GM10266 (cell line): ENCODE data around the gene TGFB3.

Source experiments
- DNase-seq: peaks from one replicate; pipeline ENCODE4 v3.0.0; 2012; ENCODE audit errors: extremely low spot score
- TF ChIP-seq, protein P1 (sequence below): IDR thresholded peaks from 2 replicates; pipeline ENCODE4 v1.5.1; 2012; ENCODE audit warnings: mild to moderate bottlenecking, low read depth; ENCODE audit not compliant: control insufficient read depth, insufficient read depth; ENCODE audit errors: missing control alignments

Gene TGFB3

DNA sequence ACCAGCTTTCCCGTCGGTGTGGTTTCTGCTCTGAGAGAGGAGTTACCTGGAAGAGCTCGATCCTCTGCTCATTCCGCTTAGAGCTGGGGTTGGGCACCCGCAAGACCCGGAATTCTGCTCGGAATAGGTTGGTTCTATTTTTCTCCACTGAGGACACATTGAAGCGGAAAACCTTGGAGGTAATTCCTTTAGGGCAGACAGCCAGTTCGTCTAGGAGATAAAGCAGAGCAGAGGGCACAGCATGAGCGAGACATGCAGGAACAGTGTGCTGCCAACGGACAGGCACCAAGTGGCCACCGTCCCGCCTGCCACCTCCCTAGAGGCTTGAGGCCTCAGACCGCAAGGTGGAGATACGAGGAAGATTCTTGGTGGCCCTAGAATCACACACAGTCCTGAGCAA lies 10.3 kb downstream of the TGFB3 start:
- TF ChIP-seq, protein P1, sequence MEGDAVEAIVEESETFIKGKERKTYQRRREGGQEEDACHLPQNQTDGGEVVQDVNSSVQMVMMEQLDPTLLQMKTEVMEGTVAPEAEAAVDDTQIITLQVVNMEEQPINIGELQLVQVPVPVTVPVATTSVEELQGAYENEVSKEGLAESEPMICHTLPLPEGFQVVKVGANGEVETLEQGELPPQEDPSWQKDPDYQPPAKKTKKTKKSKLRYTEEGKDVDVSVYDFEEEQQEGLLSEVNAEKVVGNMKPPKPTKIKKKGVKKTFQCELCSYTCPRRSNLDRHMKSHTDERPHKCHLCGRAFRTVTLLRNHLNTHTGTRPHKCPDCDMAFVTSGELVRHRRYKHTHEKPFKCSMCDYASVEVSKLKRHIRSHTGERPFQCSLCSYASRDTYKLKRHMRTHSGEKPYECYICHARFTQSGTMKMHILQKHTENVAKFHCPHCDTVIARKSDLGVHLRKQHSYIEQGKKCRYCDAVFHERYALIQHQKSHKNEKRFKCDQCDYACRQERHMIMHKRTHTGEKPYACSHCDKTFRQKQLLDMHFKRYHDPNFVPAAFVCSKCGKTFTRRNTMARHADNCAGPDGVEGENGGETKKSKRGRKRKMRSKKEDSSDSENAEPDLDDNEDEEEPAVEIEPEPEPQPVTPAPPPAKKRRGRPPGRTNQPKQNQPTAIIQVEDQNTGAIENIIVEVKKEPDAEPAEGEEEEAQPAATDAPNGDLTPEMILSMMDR = no peak
- no peak for DNase-seq

DNA sequence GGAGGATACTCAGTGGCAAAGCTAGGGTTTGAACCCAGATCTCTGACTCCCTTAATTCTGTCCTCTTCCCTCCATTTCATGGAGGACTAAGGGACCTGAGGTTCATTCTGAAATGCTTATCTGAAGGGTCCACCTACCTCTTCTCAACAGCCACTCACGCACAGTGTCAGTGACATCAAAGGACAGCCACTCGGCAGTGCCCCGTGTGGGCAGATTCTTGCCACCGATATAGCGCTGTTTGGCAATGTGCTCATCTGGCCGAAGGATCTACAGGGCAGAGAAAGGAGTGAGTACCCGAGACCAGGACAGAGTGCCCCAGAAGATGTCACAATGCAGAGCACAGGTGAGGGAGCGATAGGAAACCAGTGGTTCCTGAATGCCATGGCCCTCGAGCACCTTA lies 10.8 kb downstream of the TGFB3 start:
- TF ChIP-seq, protein P1 = no peak
- no peak for DNase-seq

DNA sequence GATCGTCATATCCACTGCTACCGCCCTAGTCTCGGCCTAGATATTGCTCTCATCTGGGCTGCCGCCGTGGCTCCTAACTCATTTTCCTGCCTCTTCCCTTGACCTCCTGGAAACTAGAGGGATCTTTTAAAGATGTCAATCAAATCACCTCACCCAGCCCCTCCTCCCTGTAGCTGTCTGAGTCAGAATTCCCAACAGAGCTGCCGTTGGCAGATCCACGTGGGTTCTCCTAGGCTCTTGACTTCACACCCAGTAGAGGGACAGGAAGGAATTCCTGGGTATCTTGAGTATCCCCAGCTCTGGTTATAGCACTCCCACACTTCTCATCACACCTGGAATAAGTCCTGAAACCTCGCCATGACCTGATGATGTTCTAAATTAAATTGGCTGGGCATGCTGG lies 11.9 kb downstream of the TGFB3 start:
- TF ChIP-seq, protein P1 = no peak
- DNase-seq = no peak

DNA sequence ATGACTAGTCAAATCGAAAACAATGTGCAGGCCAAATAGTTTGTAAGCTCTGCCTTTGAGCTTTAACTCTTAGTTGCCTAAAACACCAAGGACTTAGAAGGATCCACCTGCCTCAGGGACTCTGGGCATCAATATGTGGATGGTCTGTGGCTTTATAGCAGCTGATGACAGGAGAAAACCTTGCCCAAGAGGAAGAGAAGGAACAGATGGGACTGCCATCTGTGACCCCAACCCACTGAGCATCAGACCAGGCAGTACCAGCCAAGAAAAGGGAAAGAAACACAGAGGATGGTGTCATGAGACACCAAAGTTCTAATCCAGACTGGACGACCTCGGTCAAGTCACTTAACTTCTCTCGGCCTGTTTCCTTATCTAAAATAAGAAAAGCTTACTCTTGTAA lies 12.7 kb downstream of the TGFB3 start:
- no peak for DNase-seq
- TF ChIP-seq, protein P1 = no peak

DNA sequence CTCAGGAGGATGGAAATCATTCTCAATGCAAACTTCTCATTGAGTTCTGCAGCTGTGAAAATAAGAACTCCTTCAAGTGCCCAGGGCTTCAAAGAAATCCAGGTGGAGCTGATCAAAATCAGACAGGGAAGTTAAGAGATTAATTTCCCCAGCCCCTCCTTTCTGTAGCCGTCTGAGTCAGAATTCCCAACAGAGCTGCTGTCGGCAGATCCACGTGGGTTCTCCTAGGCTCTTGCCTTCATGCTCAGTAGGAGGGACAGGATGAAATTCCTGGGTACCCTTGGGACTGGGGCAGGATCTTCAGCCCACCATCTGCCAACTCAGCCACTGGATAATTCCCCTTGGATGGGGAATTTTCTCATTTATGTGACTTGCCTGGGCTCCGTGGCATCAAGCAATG lies 13.3 kb downstream of the TGFB3 start:
- DNase-seq = no peak
- TF ChIP-seq, protein P1 = no peak

DNA sequence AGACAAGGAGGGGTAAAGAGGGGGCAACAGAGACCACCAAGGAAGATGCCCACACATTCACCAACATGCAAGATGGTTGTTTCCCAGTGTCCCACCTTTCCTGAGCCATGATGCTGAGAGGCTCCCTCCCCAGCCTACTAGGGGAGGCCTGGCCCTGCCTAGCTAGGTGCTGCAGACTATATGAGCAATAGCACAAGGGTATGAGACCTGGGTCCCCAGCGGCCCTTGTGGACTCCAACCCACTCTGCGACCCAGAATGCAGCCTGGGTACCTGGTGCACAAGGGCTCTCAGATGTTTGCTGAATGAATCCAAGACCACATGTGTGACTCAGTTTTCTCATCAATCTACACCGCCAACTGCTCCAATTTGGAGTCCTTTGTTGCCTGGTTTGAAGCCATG lies 13.9 kb downstream of the TGFB3 start:
- TF ChIP-seq, protein P1 = no peak
- DNase-seq = no peak

DNA sequence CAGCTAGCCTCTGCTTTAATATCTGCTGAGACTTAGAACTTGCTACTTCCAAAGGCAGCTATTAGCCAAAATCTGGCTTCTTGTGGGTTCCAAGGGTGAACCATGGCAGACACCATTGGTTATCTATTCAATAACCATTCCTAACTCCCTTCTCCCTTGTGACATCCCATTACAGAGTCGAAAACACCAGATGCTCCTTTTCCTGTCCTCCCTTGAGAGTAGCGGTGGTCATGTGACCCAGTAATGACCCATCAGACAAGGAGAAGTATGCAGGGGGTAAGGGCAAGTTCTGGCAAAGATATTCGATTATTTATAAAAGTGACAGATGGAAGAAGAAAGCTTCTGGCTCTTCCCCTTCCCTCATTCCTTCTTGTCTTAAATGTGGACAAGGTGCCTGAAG lies 20.1 kb downstream of the TGFB3 start:
- no peak for DNase-seq
- TF ChIP-seq, protein P1 = no peak

DNA sequence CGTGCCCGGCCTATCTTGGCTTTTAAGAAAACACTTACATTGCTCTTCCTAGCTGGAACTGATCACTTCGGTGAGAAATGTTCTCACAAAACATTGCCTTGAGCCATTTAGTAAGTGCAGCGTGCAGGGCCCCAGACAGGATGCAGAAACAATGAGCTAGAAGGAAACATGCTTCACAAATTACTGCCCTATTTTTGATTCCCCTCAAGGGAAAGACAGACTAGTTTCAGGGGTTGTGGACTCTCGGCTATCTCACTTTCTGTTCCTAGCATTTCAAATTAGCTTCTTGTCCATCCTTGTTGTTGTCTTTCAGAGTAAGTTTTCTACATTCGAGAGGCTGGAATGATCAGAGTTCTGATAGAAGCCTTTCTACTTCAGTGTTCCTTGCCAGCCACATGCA lies 21.6 kb downstream of the TGFB3 start:
- TF ChIP-seq, protein P1 = no peak
- DNase-seq = peak; percentile 67
